Measurements from ENCODE around the gene KCNN3.

The KCNN3 gene

DNA sequence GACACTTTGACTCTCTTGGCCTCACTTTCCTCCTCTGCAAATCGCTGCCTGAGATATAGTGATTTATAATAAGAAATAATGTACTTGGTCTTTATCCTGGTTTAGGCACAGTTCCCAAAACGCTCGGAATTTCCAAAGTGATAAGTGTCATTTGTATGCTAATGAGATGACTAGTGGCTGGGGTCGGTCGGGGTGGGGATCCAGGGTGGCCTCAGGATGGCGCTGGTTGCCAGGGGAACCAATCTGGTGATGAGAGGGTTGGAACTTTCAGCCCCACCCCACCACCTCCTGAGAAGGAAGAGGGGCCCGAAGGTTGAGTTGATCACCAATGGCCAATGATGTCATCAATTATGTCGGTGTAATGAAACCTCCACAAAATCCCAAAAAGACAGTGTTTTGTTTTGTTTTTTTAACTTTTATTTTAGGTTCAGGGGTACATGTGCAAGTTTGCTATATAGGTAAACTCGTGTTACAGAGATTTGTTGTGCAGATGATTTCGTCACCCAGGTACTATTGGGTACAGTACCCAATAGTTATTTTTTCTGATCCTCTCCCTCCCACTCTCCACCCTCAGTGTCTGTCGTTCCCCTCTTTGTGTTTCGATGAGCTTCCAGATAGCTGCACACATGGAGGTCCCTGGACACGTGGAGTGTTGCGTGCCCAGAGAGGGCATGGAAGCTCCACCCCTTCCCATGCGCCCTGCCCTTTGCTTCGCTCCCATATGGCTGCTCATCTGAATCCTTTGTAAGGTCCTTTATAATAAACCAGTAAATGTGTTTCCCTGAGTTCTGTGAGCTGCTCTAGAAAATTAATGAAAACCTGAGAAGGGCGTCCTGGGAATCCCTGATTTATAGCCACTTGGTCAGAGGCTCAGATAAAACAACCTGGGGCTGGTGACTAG, 97.2 kb downstream of the KCNN3 start:
- CTCF ChIA-PET = interaction anchor here (5.6 kb wide), 1 partner anchor 13 kb away, joined by 25 read pairs; no protein-coding TSS in a partner anchor
- TF ChIP-seq, protein P1, sequence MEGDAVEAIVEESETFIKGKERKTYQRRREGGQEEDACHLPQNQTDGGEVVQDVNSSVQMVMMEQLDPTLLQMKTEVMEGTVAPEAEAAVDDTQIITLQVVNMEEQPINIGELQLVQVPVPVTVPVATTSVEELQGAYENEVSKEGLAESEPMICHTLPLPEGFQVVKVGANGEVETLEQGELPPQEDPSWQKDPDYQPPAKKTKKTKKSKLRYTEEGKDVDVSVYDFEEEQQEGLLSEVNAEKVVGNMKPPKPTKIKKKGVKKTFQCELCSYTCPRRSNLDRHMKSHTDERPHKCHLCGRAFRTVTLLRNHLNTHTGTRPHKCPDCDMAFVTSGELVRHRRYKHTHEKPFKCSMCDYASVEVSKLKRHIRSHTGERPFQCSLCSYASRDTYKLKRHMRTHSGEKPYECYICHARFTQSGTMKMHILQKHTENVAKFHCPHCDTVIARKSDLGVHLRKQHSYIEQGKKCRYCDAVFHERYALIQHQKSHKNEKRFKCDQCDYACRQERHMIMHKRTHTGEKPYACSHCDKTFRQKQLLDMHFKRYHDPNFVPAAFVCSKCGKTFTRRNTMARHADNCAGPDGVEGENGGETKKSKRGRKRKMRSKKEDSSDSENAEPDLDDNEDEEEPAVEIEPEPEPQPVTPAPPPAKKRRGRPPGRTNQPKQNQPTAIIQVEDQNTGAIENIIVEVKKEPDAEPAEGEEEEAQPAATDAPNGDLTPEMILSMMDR (IDR thresholded peaks at IDR 0.05; ENCODE audit: control extremely low read depth, extremely low read depth, low read depth, missing control alignments) = no peak
- no peak for DNase-seq (ENCODE audit: extremely low spot score)
- POLR2A ChIA-PET = no interaction called here

DNA sequence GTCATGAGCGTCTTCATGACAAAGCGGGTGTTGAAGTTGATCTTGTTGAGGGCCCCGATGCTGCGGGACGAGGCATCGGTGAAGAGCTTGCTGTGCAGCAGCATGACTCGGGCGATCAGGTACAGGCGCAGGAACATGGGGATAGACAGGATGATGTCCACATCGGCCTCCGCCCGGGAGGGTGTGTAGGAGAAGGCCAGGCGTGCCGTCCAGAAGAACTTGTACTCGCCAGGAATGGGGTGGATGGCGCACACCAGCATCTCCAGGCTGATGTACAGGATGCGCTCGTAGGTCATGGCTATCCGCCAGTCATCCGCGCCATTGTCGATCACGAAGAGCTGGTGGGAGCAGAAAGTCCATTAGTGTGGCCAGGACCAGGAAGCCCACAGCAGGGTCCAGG, 98.0 kb downstream of the KCNN3 start:
- ChIA-PET CTCF (interaction anchor here (5.6 kb wide), 1 partner anchor 12 kb away, joined by 25 read pairs; no protein-coding TSS in a partner anchor), POLR2A (no interaction called here)
- DNase-seq (ENCODE audit: extremely low spot score) = no peak
- TF ChIP-seq, protein P1 (IDR thresholded peaks at IDR 0.05; ENCODE audit: control extremely low read depth, extremely low read depth, low read depth, missing control alignments) = no peak

DNA sequence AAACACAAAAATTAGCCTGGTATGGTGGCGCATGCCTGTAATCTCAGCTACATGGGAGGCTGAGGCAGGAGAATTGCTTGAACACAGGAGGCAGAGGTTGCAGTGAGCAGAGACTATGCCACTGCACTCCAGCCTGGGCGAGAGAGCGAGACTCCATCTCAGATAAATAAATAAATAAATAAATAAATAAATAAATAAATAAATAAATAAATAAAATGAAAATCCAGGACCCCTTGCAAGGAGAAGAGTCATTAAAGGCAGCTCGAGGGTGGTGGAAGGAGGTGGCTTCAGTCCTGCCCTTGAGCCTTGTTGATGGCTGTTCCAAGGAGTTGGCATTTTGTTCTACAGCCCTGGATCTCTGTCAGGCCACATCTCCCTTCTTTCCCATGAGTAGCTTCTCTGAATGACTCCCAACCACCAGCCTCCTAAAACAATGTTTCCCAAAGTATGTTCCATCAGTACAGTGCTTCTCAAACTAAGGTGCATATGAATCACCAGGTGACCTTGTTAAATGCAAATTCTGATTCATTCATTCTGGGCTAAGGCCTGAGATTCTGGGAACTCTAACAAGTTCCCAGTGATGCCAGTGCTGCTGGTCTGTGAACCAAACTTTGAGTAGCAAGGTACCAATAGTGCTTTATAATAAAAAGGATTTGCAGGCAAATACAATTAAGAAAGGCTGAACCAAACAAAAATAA, 99.0 kb downstream of the KCNN3 start:
- CTCF ChIA-PET = interaction anchor here (0.9 to 5.6 kb wide), 3 partner anchors 8 to 11 kb away, joined by 3 to 25 read pairs (median 3); no protein-coding TSS in a partner anchor
- DNase-seq (ENCODE audit: extremely low spot score) = no peak
- POLR2A ChIA-PET = no interaction called here
- TF ChIP-seq, protein P1 (IDR thresholded peaks at IDR 0.05; ENCODE audit: control extremely low read depth, extremely low read depth, low read depth, missing control alignments) = no peak

DNA sequence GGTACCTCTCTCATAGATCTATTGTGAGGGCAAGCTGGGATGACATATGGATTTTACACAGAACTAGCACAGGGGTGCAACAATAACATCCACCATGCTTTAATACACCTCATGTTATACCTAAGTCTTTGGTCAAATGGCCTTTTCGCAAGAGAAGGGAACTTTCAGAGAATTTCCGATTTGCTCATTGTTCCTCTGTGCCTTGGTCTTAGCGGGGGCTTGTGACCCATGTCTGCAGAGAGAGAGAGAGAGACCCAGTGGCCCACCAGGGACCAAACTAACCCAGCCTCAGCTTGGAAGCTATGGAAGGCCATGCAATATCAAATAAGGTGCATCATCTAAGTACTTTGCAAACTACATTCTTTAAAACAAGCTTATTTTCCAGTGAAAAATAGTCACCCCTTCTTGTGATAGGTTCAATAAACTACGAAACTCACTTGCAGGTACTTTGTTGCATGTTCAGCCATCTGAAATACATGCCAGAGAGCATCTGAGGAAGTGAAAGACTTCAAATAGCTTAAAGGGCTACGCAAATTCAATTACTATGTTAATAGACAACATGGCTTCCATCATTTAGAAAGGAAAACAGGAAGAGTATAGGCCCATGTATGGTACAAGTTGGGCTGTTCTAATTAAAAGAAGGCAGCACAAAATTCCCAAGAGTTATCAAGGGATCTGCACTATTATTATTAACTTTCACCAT, 100.7 kb downstream of the KCNN3 start:
- DNase-seq (ENCODE audit: extremely low spot score) = no peak
- POLR2A ChIA-PET = no interaction called here
- TF ChIP-seq, protein P1 (IDR thresholded peaks at IDR 0.05; ENCODE audit: control extremely low read depth, extremely low read depth, low read depth, missing control alignments) = no peak
- CTCF ChIA-PET = interaction anchor here (1.0 to 5.6 kb wide), 7 partner anchors 9 to 110 kb away, joined by 3 to 25 read pairs (median 4); no protein-coding TSS in a partner anchor

DNA sequence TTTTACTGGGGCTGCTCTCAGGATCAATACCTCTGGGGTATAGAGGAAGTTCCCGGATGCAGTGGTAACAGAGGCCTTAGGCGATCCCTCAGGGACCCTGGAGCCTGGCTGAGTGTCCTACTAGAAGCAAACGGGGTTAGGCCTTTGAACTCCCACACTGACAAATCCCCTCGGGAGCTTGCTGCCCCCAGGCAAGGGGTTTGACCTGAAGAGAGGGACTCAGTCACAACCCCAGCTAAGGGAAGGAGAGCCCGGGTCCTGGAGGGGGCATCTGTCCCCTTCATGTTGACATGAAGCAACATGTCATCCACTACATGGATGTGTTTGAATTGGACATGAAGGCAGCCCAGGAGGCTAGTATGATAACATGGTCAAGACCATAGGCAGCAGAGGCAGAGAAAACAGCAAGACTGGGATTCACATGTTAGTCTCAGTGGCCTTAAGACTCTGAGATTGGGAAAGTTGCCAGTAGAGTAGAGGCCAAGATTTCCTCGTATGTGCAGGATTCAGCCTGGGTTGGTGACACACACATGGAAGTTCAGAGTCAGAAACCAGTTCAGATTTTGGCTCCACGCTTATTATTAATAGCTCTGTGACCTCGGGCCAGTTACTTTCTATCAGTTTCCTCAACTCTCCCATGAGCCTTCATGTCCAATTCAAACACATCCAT, 101.5 kb downstream of the KCNN3 start:
- POLR2A ChIA-PET = no interaction called here
- CTCF ChIA-PET = interaction anchor here (1.0 to 5.6 kb wide), 7 partner anchors 9 to 111 kb away, joined by 3 to 25 read pairs (median 3); no protein-coding TSS in a partner anchor
- DNase-seq (ENCODE audit: extremely low spot score) = no peak
- TF ChIP-seq, protein P1 (IDR thresholded peaks at IDR 0.05; ENCODE audit: control extremely low read depth, extremely low read depth, low read depth, missing control alignments) = no peak
